AG04449 (cell line): ENCODE data around the gene ZFPL1.

Experiments
- CTCF ChIA-PET: fragments of 350-600 bp; formaldehyde crosslinking; extraction: SDS; loops from one replicate; lab custom pipeline; 2021; ENCODE audit warnings: antibody characterized with exemption; lab: Yijun Ruan, JAX
- POLR2A ChIA-PET: fragments of 400-600, 350-600 bp; formaldehyde crosslinking; extraction: SDS; loops from one replicate; lab custom pipeline; 2020; ENCODE audit warnings: antibody characterized with exemption, inconsistent platforms; lab: Yijun Ruan, JAX
- DNase-seq: peaks from one replicate; pipeline ENCODE4 v3.0.0-alpha.2; 2010; ENCODE audit warnings: low read depth, low spot score
- H3K4me3 ChIP-seq: 2 replicates; pipeline ENCODE4 v1.5.1; 2011; ENCODE audit warnings: low read depth, mild to moderate bottlenecking, control low read depth, low read length
- TF ChIP-seq, protein P1 (sequence below): IDR thresholded peaks from one replicate; pipeline ENCODE4 v1.5.1; 2011; ENCODE audit warnings: mild to moderate bottlenecking, moderate library complexity, low read length, control low read depth, inconsistent platforms; ENCODE audit not compliant: insufficient read depth; ENCODE audit errors: missing control alignments

ZFPL1 gene

DNA sequence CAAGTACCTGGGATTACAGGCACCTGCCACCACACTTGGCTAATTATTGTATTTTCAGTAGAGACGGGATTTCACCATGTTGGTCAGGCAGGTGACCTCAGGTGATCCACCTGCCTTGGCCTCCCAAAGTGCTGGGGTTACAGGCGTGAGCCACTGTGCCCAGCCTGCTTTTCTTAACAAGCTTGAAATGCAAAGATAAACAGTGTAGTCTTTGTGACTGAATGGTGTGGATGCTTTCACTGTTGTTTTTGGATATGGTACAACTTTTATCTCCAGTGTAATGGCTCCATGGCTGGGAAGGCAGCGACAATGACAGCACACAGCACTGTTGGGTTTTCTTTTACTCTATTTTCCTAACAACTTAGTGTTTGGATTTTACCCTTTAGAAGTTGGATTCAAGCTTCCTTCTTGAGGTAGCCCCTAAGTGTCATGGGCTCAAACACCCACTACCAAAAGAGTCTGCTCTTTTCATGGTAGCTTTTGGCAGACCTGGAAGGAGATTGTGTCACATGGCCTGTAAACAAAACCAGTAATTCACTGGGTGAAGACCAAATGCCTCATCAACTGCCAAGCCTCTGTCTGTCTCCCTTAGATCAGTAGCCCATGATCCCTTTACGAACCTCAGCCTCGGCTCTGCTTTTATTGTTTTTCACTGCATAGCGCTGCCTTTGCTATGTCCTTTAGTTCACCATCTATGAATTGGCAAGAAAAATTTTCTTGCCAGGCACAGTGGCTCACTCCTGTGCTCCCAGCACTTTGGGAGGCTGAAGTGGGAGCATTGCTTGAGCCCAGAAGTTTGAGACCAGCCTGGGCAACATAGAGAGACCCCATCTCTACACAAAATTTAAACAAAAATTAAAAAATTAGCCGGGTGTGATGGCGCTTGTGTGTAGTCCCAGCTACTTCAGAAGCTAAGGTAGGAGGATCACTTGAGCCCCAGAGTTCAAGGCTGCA, 18.4 kb downstream of the ZFPL1 start:
- ChIA-PET CTCF (interaction anchor here (0.9 to 4.8 kb wide), 9 partner anchors 9 to 88 kb away, joined by 3 to 51 read pairs (median 5); partner anchors contain the start of genes ARL2, TM7SF2 and ZNHIT2), POLR2A (interaction anchor here (0.6 to 1.0 kb wide), 3 partner anchors 8 to 16 kb away, joined by 3 to 4 read pairs (median 3); no protein-coding TSS in a partner anchor)
- DNase-seq, result no peak
- H3K4me3 ChIP-seq, result no peak overlapping the region
- TF ChIP-seq, protein P1, sequence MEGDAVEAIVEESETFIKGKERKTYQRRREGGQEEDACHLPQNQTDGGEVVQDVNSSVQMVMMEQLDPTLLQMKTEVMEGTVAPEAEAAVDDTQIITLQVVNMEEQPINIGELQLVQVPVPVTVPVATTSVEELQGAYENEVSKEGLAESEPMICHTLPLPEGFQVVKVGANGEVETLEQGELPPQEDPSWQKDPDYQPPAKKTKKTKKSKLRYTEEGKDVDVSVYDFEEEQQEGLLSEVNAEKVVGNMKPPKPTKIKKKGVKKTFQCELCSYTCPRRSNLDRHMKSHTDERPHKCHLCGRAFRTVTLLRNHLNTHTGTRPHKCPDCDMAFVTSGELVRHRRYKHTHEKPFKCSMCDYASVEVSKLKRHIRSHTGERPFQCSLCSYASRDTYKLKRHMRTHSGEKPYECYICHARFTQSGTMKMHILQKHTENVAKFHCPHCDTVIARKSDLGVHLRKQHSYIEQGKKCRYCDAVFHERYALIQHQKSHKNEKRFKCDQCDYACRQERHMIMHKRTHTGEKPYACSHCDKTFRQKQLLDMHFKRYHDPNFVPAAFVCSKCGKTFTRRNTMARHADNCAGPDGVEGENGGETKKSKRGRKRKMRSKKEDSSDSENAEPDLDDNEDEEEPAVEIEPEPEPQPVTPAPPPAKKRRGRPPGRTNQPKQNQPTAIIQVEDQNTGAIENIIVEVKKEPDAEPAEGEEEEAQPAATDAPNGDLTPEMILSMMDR, result no peak

DNA sequence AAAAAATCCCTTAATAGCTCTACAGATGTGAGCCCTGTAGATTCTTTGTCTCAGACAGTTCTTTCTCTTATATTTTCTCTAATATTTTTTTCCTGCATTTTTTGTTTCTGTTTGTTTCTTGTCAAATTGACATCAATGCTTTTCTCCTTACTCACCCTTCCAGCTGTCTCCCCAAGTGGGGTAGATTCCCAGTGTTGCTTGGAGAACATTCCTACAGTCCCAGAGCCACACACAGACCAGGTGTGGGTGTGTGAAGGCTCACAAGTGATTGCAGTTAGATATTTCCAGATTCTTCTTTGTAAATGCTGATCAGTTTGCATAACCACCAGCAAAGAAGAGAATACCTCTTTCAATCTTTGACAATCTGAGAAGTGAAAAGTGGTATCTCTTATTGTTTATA, 19.5 kb downstream of the ZFPL1 start:
- CTCF ChIA-PET, result interaction anchor here (1.4 to 4.8 kb wide), 5 partner anchors 9 to 89 kb away, joined by 4 to 51 read pairs (median 6); partner anchors contain the start of genes ARL2, TM7SF2 and ZNHIT2
- no peak overlapping the region for H3K4me3 ChIP-seq
- POLR2A ChIA-PET, result no interaction called here
- TF ChIP-seq, protein P1, result no peak
- DNase-seq, result no peak

DNA sequence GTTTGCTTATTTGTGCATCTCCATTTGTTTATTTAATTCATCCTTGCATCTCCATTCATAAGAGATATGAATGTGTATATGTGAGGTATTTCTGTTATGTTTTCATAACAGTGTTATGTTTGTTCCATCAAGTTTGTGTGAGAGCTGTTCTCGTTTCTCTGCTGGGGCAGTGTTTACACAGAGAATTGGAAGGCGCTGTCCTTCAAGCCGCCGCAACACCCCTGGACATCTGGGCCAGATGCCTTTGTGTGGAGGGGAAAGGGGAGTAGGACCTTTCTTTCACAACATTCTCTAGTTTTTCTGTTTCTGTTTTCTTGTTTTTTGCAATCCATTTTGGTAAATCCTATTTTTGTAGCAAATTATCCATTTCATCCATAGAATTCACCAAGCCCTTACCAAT, 20.6 kb downstream of the ZFPL1 start:
- ChIA-PET CTCF (interaction anchor here (0.6 to 4.8 kb wide), 2 partner anchors 8 to 258 kb away, joined by 3 to 51 read pairs; partner anchors contain the start of gene TM7SF2), POLR2A (no interaction called here)
- TF ChIP-seq, protein P1, result no peak
- H3K4me3 ChIP-seq, result no peak overlapping the region
- DNase-seq, result no peak

DNA sequence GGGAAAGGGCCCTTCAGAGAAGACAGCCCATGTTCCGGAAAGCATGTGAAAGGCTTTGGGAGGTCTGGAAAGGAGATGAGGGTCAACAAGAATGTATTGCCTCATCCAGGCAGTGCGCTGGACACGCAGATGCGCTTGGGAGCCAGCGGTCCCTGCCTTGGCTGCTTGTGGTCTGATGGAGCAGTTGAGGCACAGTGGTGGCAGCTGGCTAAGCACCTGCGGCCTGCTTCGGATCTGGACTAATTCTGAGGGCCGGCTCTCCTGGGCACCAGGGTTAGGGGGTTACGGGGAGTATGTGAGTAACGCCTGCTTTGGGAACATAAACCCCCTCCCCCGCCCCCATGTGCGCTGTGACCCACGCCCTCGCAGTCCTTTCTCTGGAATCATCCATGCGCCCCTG, 23.1 kb downstream of the ZFPL1 start:
- ChIA-PET CTCF (interaction anchor here (6.4 to 7.0 kb wide), 2 partner anchors 10 to 13 kb away, joined by 72 to 169 read pairs; partner anchors contain the start of genes FAU, MRPL49, VPS51 and ZNHIT2), POLR2A (no interaction called here)
- TF ChIP-seq, protein P1, result no peak
- DNase-seq, result no peak
- H3K4me3 ChIP-seq, result no peak overlapping the region

DNA sequence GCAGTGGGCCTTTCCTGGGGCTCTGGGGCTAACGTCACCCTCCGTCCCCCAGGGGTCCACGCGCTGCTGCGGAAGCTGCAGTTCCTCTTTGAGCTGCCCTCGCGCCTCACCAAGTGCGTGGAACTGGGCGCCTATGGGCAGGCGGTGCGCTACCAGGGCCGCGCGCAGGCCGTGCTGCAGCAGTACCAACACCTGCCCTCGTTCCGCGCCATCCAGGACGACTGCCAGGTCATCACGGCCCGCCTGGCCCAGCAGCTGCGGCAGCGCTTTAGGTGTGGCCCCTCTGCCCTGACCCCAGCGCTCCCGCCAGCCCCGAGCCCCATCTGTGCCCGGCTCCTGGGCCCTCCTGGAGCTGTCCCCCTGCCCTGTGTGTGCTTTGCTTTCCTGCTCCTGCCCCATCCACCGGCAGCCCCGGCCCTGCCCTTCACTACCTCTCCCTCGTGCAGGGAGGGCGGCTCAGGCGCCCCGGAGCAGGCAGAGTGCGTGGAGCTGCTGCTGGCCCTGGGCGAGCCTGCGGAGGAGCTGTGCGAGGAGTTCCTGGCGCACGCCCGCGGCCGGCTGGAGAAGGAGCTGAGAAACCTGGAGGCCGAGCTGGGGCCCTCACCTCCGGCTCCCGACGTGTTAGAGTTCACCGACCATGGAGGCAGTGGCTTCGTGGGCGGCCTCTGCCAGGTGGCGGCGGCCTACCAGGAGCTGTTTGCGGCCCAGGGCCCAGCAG, 23.9 kb downstream of the ZFPL1 start:
- no peak overlapping the region for H3K4me3 ChIP-seq
- ChIA-PET POLR2A (no interaction called here), CTCF (interaction anchor here (6.4 to 7.0 kb wide), 2 partner anchors 11 to 12 kb away, joined by 72 to 169 read pairs; partner anchors contain the start of genes FAU, MRPL49, VPS51 and ZNHIT2)
- TF ChIP-seq, protein P1, result no peak
- DNase-seq, result no peak
